AG08396 (cell line): ENCODE measurements around the gene MAN2C1.
A peak's percentile ranks its signal among the peaks of the same experiment; 100 is the strongest.
"Not testable (repeated sequence)": the region's sequence is repeated elsewhere in the genome, so short reads cannot be mapped to it uniquely, and the experiment has no call there.

Experiments used
- DNase-seq: peaks from one replicate; pipeline ENCODE4 v3.0.0; 2012; ENCODE audit warnings: low spot score, mixed read lengths

MAN2C1 gene

DNA sequence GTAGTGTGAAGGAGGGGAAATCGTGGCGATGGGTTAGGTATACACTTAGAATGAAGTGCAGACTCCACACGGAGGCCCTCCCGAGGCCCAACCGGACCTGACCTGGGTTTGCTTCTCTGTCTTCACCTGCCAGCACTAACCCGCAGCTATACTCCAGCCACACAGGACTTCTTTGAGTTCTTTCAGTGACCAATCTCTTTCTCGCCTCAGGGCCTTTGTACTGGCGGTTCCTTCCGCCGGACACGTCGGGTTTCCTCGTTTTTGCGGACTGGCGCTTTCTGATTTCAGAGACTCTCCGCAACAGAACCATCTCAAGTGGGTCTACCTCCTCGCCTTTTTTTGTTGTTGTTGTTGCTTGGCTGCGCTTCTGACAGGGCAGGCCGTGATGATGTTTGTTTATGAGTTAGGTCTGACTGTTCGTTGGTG is 21.6 kb downstream of the MAN2C1 start, which contains the start of gene NEIL1:
Gene NEIL1, plus strand, starts transcription at position 244 of the 426 bp plus-strand sequence. CDS start 1,867 bp downstream, outside the sequence.
- DNase-seq, result no peak

DNA sequence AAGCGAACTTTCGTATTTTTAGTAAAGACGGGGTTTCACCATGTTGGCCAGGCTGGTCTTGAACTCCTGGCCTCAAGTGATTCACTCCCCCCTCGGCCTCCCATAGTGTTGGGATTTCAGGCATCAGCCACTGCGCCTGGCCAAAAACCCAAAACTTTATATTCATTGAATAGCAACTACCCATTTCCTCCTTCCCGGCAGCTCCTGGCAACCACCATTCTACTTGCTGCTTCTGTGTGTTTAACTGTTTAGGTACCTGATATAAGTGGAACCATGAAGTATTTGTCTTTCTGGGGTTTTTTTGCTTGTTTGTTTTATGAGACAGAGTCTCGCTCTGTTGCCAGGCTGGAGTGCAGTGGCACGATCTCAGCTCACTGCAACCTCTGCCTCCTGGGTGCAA is 24.5 kb downstream of the MAN2C1 start:
- not testable (repeated sequence) for DNase-seq

DNA sequence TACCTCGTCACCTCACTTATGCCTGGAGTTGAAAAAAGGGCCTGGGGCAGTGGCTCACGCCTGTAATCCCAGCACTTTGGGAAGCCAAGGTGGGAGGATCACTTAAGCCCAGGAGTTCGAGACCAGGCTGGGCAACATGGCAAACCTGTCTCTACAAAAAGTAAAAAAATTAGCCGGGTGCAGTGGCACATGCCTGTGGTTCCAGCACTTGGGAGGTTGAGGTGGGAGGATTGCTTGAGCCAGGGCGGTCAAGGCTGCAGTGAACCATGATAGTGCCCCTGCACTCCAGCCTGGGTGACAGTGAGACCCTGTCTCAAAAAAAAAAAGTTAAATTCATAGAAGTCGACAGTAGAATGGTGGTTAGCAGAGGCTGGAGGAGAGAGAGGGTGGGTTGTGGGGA is 26.2 kb downstream of the MAN2C1 start:
- no peak for DNase-seq

DNA sequence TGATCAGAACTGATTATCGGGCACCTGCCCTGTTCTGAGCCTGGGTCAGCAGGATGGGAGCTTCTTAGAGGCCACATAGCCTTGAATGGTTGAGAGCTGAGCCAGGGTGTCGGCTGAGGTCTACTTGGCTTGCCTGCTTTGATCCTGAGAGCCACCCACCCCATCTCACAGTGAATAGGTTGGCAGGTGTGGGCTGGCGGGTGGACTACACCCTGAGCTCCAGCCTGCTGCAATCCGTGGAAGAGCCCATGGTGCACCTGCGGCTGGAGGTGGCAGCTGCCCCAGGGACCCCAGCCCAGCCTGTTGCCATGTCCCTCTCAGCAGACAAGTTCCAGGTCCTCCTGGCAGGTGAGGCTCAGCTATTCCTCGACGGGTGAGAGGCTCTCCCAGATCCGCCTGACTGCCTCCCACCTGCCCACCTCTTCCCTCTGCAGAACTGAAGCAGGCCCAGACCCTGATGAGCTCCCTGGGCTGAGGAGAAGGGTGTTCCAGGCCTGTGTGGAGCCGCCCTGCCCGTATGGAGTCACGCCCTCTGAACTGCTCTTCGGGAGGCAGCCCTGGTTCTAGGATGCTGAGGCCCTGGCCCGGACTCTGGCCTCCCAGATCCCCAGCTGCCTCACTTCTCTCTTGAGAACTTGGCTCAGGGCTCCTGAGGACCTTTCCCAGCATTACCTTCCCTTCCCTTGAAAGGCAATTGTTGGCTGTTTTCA is 28.7 kb downstream of the MAN2C1 start:
- no peak for DNase-seq

DNA sequence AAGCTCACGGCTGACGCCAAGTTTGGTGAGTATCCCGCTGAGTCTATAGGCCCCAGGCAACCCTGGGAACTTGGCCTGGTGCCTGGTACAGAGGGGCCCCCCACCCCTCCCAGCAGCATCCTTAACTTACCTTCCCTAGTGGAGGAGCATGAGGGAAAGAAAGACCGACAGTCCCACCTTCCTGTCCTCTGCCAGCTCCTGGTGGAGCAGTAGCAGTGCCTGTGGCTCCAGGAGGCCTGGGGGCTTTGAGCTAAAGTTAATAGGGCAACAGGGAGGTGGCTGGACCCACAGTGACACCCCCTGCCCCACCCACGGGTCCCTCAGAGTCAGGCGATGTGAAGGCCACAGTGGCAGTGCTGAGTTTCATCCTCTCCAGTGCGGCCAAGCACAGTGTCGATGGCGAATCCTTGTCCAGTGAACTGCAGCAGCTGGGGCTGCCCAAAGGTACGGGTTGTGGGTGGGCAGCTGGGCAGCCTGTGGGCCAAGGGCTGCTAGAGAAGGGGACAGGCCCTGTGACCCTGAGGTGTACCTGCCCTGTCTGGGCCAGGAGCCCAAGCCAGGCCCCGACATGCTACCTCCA is 29.7 kb downstream of the MAN2C1 start:
- no peak for DNase-seq

DNA sequence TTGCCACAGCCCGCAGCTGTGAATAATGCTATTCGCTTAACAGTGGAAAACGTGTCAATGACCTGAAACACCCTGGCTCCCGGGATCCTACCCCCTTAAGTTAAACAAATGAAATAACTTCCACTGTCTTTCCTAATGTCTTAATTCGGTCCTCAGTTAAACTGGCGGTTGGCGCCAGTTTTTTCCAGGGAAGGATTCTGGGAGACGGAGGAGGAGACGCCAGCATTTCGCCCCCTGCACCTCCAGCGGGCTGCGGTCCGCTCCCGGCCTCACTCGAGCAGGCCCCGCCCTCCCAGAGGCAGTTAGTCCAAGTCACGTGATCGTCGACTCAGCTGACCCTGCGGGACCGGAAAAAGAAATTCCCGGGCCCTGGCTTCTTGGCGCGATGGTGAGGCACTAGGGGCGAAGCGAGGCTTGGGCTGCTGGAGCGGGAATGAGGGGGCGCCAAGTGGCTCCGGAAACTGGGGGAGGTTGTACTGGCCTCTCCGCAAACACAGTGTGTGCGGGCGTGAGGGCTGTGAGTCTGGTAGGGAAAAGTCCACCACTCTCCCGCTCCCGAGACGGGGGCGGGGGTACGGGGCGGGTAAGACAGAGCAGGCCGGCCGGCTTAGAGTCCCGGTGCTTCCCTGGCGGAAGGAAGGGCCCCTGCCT is 32.6 kb downstream of the MAN2C1 start, which contains the start of gene COMMD4:
Gene COMMD4, plus strand, starts transcription at position 359 of the 651 bp plus-strand sequence. Its CDS starts 27 bp downstream, at position 386.
- DNase-seq, result peak; percentile 85

DNA sequence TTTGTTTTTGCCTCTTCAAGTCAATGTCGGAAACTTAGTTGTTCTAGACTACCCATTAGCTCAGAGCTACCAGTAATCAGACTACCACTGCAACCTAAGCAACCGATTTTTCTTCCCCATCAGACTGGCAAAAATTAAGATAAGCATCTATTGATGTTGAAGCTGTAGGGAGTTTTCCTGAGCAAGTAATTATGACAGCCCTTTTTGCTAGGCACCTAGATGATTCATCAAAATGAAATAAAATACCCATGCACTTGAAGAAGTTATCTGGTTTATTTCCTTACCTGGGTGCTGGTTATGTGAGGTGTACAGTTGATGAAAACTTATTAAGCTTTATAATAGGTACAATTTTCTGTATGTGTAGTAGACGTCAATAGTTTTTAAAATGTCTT is 33.1 kb downstream of the MAN2C1 start:
- no peak for DNase-seq

DNA sequence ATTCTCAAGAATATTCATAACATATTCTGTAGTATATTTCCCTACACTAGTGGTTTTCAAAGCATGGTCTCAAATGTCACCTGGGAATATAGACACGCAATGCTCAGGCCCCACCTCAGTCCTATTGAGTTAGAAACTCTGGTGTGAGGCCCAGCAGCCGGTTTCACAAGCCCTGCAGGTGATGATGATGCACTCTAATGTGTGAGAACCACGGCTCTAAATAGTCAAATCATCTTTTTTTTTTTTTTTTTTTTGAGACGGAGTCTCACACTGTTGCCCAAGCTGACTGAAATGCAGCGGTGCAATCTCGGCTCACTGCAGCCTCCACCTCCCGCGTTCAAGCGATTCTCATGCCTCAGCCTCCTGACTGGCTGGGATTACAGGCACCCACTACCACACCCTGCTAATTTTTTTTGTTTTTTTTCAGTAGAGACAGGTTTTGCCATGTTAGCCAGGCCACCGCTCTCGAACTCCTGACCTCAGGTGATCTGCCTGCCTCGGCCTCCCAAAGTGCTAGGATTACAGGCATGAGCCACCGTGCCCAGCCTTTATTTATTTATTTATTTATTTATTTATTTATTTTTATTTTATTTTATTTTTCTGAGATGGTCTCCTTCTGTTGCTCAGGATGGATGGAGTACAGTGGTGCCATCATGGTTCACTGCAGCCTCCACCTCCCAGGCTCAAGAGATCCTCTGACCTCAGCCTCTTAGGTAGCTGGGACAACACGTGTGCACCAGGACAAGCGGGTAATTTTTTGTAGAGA is 34.6 kb downstream of the MAN2C1 start:
- not testable (repeated sequence) for DNase-seq

DNA sequence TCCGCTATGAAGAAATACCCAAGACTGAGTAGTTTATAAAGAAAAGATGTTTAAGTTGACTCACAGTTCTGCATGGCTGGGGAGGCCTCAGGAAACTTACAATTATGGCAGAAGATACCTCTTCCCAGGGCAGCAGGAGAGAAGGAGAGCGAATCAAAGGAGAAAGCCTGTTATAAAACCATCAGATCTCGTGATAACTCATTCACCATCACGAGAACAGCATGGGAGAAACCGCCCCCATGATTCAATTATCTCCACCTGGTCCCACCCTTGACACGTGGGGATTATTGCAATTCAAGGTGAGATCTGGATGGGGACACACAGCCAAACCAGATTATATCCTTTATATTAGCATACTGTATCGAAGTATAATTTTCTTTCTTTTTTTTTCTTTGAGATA is 36.3 kb downstream of the MAN2C1 start:
- DNase-seq, result not testable (repeated sequence)

DNA sequence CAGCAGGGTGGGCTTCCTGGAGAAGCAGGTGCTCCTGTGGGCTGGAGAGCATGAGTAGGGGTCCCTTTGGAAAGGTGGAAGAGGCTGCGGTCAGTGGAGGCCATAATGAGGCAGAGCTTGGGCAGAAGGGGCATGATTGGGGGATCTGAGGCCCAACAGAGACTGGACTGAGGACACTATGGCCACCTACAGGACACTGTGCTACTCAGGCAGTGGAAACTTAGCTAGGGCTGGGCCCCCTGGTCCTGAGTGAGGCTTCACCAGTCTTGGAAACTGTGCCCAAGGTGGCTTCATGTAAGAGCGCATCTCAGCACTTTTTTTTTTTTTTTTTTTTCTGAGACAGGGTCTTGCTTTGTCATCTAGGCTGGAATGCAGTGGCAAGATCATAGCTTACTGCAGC is 38.8 kb downstream of the MAN2C1 start:
- DNase-seq, result no peak

DNA sequence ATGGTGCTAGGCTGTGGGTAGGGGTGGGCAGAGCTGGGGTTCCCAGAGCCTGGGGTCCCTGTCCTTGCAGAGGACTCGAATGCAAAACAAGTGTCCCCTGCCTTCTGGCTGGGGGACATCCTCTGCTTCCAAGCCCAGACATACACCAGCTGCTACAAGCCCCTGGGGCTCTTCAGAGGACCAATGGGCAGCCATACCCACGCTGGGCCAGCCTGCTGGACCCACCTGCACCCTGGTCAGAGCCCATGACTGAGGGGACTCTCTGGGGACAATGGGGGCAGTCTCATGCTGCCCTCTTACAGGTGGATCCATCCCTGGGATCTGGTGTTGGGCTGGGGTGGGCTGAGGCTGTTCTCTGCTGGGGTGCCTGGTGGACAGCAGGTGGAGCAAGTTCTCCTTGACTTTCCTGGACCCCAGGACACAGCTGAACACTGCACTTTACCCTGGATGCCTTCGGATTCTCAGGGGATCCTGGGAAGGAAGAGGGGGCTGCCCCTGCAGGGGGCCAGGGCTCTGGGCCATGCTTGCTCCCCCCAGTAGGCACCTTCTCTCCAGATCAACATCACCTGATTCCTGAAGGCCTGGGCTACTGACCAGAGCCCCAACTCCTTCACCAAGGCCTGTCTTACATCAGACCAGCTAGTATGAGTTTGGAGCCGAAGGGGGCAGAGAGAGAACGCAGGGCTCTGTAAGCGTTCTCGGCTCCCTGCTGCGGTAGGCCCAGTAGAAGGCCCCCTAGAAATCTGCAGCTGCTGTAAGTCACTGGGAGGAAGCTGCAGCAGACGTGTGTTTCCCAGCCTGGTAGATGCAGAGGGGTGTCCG is 39.7 kb downstream of the MAN2C1 start:
- no peak for DNase-seq

DNA sequence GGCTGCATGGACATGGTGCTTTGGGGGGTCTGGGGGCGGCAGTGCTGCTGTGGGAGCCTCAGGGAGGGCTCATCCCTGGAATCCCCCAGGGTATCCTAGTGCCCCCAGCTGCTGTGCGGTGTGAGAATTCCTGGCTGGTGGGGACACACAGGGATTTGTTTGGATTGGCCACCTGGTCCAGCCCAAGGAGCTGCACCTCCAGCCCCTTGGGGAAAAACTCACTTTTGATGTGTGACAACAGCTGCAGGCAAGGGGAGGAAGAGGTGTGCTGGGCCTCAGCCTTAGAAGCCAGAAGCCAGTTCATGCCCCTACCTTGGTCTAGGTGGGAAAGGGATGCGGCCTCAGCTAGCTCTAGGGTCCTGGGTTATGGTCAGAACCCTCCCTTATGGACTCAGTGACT is 40.9 kb downstream of the MAN2C1 start:
- no peak for DNase-seq

DNA sequence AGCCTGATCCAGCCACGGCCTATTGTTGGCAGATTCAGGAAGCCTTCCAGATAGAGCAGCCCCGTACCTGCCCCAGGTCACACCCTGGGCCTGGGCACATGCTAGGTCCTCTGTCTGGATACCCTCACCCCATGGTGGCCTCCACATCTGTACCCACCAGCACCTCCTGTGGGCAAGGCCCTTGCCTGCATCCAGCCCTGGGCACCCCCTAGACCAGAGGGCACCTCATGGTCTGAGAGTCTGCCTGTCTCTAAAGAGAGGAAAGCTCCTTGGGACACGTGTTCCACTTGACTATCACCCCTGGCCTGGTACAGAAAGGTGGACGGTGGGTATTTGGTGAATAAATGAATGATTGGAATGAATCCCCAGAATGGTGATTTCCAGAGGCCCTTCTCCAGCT is 41.4 kb downstream of the MAN2C1 start:
- DNase-seq, result no peak

DNA sequence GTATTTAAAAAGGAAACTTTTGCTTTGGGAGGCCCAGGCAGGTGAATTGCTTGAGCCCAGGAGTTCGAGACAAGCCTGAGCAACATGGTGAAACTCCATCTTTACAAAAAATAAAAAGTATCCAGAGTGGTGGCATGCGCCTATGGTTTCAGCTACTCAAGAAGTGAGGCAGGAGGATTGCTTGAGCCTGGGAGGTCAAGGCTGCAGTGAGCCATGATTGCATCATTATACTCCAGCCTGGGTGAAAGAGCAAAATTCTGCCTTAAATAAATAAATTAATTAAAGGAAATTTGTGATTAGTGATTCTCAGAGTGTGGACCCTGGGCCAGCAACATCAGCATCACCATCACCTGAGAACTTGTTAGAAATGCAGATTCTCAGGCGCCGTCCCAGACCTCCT is 42.5 kb downstream of the MAN2C1 start:
- DNase-seq, result no peak

DNA sequence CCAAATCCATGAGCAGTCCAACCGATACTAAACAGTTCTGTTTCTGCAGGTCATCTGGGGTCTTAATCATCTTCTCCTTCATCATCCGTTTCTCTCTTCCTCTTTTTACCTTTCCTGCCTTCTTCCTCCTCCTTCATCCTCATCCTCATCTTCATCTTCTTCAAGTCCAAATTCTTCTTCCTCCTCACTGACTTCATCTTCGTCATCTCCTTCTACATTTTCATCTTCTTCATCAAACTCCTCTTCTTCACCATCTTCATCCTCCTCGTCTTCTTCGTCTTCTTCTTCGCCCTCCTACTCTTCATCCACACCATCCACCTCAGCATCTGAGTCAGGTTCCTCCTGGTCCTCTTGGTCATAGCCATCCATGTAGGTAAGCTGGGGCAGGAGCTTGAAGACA is 46.7 kb downstream of the MAN2C1 start:
- no peak for DNase-seq

DNA sequence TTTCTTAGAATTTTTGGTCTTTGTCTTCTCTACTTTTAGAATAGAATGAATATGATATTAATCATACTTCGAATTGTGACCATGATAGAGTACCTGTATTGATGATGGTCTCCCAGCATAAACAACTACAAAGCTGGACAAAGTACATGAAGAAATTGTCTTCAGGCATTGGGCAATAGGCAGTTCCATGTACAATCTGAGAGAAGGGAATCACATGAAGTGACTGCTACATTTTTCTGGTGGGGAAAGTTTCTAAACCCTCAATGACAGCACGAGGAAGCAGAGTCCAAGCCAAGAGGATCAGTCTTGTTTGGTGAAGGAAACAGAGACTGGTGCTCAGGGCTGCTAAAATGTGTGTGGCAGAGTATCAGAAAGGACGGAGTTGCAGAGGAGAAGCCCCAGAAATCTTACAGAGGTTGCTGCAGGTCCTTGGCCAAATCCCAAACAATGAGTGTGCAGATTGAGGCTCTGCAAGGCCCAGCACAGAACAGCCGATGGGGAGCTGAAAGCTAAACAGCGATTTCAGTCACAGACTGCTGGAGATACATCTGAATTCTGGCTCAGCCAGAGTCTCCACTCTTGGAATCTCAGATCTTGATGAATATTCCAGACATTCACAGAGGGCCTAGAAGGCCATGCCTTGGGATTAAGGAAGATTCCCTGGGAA is 49.0 kb downstream of the MAN2C1 start:
- DNase-seq, result not testable (repeated sequence)

DNA sequence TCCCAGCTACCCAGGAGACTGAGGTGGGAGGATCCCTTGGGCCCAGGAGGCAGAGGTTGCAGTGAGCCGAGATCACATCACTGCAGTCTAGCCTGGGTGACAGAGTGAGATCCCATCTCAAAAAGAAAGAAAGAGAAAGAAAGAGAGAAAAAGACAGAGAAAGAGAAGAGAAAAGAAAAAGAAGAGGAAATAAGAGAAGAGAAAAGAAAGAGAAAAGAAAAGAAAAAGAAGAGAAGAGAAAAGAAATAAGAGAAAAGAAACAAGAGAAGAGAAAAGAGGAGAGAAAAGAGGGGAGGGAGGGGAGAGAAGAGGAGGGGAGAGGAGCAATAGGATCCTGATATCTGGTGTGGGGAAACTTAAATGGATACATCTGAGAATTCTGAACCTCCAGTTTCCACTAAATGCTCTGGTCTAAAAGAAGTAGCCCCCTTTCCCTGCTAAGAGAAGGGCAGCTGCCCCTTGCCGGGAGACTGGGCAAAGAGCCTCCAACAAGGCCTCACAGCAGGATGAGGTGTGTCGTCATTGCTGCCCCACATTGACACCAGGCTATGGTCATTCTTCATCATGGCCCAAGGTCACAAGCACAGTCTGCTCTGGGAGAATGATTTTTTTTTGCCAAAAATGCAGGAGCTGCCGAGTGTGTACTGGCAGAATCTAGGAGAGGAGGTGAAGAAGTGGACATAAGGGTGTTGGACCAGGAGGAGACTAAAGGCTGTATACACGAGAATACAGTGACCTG is 53.7 kb downstream of the MAN2C1 start:
- no peak for DNase-seq

DNA sequence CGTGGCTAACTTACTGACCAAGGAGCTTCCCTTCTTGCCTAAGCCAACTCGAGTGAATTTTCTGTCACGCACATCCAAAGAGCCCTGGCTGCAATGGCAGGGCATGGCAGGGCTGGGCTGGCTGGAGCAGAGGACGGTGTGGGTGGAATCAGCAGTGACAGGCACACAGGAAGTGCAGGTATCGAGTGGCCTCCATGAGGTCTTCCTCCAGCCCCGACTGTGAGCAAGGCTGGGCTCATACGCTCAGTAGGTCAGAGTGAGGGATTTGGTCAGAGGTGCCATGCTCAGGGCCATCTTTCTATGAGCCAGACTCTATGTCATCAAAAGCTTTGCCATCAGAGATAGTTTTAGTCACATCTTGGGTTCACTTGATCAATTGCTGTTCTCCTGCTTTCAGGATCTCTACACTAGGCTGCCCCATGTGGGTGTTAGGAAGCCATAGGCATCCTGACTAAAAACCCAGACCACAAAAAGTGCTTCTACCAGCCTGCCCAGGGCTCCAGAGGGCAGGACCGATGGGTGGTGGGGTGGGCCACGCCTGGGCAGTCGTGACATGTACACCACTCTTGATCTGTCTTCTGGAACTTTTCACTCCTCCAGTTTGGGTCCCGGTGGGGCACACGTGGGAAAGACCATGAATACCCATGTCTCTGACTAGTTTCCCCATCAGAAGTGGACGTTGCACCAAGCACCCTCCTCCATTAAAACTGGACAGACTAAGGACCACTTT is 55.1 kb downstream of the MAN2C1 start:
- no peak for DNase-seq

DNA sequence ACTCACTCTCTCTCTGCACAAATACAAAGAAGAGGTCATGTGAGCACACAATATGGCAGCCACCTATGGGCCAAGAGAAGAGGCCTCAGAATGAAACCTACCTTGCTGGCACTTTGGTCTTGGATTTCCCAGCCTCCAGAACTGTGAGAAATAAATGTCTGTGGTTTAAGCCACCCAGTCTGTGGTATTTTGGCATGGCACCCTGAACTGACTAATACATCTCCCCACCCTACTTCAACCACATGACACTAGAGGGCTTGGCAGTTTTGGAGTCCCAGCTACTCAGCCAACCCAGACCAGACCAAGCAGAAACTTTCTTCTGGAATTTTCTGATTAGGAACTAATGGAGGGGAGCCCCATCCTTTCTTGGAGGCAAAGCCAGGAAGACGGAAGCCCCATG is 55.9 kb downstream of the MAN2C1 start:
- peak; percentile 30 for DNase-seq

DNA sequence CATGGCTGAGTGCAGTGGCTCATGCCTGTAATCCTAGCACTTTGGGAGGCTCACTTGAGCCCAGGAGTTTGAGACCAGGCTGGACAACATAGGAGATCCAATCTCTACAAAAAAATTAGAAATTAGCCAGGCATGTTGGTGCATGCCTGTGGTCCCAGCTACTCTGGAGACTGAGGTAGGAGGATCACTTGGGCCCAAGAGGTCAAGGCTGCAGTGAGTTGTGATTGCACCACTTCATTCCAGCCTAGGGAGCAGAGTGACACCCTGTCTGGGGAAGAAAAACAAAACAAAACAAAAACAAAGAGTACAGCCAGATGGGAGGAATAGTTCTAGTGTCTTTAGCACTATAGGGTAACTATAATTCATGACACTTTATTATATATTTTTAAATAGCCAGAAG is 58.7 kb downstream of the MAN2C1 start:
- no peak for DNase-seq
